Loucy (cell line): ENCODE measurements around the gene KPNB1.
A peak's percentile ranks its signal among the peaks of the same experiment; 100 is the strongest.

Experiments
- H2AFZ ChIP-seq: fragments of 200-600 bp; sonication (generic); 2 replicates; pipeline ENCODE4 v1.6.0; 2016; ENCODE audit warnings: antibody characterized with exemption, mild to moderate bottlenecking, low read length, moderate library complexity
- H3F3A ChIP-seq: fragments of 200-600 bp; 2 replicates; pipeline ENCODE4 v1.6.0; 2016; ENCODE audit warnings: antibody characterized with exemption, low read depth, mild to moderate bottlenecking
- H3K27me3 ChIP-seq: fragments of 200-600 bp; sonication (generic); 2 replicates; pipeline ENCODE4 v1.6.1; 2014; ENCODE audit warnings: low read length, mild to moderate bottlenecking; ENCODE audit not compliant: insufficient read depth, poor library complexity, severe bottlenecking
- H3K36me3 ChIP-seq: fragments of 200-600 bp; sonication (generic); 2 replicates; pipeline ENCODE4 v1.6.1; 2016; ENCODE audit warnings: low read length; ENCODE audit not compliant: insufficient read depth
- H3K4me1 ChIP-seq: fragments of 200-600 bp; sonication (generic); 2 replicates; pipeline ENCODE4 v1.5.1; 2014; ENCODE audit warnings: low read length, mild to moderate bottlenecking; ENCODE audit not compliant: insufficient read depth, poor library complexity, severe bottlenecking
- H3K4me2 ChIP-seq: fragments of 200-600 bp; sonication (generic); 2 replicates; pipeline ENCODE4 v1.6.0; 2014; ENCODE audit warnings: antibody characterized with exemption, low read length, low read depth, mild to moderate bottlenecking; ENCODE audit not compliant: poor library complexity, severe bottlenecking
- H3K4me3 ChIP-seq: fragments of 200-600 bp; sonication (generic); 2 replicates; pipeline ENCODE4 v1.5.1; 2014; ENCODE audit warnings: low read length, mild to moderate bottlenecking, mixed read lengths; ENCODE audit not compliant: poor library complexity, severe bottlenecking
- H3K79me2 ChIP-seq: fragments of 200-600 bp; sonication (generic); 2 replicates; pipeline ENCODE4 v1.6.1; 2014; ENCODE audit warnings: low read length; ENCODE audit not compliant: insufficient read depth
- H3K9ac ChIP-seq: fragments of 200-600 bp; sonication (generic); 2 replicates; pipeline ENCODE4 v1.6.0; 2014; ENCODE audit warnings: mild to moderate bottlenecking, low read depth, low read length, moderate library complexity; ENCODE audit not compliant: poor library complexity, severe bottlenecking
- H3K9me2 ChIP-seq: fragments of 200-600 bp; sonication (generic); replicated peaks from 2 replicates; pipeline ENCODE4 v1.6.1; 2016; ENCODE audit warnings: low read depth, low read length, mixed read lengths
- H3K9me3 ChIP-seq: fragments of 200-600 bp; sonication (generic); 2 replicates; pipeline ENCODE4 v1.6.1; 2014; ENCODE audit warnings: mild to moderate bottlenecking, antibody characterized with exemption, low read length, low read depth; ENCODE audit not compliant: insufficient read depth
- H4K20me1 ChIP-seq: fragments of 200-600 bp; sonication (generic); 2 replicates; pipeline ENCODE4 v1.6.0; 2014; ENCODE audit warnings: antibody characterized with exemption, low read length, mild to moderate bottlenecking; ENCODE audit not compliant: insufficient read depth, poor library complexity, severe bottlenecking
- EZH2phosphoT487 ChIP-seq: fragments of 200-600 bp; IDR thresholded peaks from 2 replicates; pipeline ENCODE4 v1.6.1; 2018; ENCODE audit warnings: antibody characterized with exemption, mild to moderate bottlenecking, moderate library complexity, borderline replicate concordance
- TF ChIP-seq, protein P1 (sequence below): fragments of 200-600 bp; sonication (generic); conservative IDR thresholded peaks from 2 replicates; pipeline ENCODE4 v1.5.1; 2014; ENCODE audit warnings: mild to moderate bottlenecking, antibody characterized with exemption, low read length

KPNB1 gene

DNA sequence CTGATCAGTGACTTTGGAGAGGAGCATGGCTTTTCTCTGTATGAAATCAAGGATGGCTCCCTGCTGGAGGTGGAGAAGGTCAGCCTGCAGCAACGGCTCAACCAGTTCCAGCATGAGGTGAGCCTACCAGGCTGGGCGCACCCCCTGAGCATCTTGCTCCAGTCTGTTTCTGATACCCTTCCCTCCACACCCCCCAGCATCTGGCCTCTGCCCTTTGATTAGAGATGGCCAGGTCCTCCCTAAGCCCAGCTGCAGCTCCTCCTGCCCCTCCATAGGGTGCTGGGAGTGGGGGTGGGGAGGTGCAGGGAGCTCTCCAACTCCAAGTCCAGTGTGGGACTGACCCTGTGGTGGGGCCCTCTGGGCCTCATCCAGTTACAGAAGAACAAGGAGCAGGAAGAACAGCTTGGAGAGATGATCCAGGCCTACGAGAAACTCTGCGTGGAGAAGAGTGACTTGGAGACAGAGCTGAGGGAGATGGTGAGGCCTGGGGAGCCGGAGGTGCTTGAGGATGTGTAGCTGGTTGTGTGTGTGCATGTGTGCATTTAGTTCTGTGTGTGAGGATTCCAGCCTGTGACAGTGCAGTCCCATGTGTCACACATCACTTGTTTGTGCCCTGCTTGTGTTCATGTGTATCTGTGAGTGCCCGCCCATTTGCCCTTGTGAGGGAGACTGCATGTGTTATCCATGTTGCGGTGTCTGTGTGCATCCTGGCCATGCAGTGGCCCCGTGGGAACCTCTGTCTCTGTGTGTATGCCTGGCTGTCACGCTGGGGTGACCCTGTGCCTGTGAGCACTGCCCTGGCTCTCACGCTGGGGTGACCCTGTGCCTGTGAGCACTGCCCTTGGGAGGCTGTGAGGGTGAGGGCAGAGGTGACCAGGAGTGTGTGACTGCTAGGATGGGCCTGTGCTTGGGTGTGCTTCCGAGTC lies 47.3 kb downstream of the KPNB1 start:
- peaks cover 25% of the 10 kb centered on the region for H3K4me1 ChIP-seq
- H3K9me3 ChIP-seq, result no peaks in the 10 kb centered on the region
- H3F3A ChIP-seq, result no peaks in the 10 kb centered on the region; the same call in 1 of the 2 replicates
- H3K4me3 ChIP-seq, result no peak overlapping the region
- no peak overlapping the region for H3K9ac ChIP-seq
- no peak overlapping the region for H2AFZ ChIP-seq
- H3K27me3 ChIP-seq, result no peaks in the 10 kb centered on the region
- no peak for TF ChIP-seq EZH2phosphoT487
- TF ChIP-seq, protein P1, sequence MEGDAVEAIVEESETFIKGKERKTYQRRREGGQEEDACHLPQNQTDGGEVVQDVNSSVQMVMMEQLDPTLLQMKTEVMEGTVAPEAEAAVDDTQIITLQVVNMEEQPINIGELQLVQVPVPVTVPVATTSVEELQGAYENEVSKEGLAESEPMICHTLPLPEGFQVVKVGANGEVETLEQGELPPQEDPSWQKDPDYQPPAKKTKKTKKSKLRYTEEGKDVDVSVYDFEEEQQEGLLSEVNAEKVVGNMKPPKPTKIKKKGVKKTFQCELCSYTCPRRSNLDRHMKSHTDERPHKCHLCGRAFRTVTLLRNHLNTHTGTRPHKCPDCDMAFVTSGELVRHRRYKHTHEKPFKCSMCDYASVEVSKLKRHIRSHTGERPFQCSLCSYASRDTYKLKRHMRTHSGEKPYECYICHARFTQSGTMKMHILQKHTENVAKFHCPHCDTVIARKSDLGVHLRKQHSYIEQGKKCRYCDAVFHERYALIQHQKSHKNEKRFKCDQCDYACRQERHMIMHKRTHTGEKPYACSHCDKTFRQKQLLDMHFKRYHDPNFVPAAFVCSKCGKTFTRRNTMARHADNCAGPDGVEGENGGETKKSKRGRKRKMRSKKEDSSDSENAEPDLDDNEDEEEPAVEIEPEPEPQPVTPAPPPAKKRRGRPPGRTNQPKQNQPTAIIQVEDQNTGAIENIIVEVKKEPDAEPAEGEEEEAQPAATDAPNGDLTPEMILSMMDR, result no peak
- no peaks in the 10 kb centered on the region for H3K36me3 ChIP-seq
- no peaks in the 10 kb centered on the region for H3K79me2 ChIP-seq
- no peaks in the 10 kb centered on the region for H4K20me1 ChIP-seq
- H3K4me2 ChIP-seq, result peak overlapping the region; percentile 10
- H3K9me2 ChIP-seq, result no peaks in the 10 kb centered on the region

DNA sequence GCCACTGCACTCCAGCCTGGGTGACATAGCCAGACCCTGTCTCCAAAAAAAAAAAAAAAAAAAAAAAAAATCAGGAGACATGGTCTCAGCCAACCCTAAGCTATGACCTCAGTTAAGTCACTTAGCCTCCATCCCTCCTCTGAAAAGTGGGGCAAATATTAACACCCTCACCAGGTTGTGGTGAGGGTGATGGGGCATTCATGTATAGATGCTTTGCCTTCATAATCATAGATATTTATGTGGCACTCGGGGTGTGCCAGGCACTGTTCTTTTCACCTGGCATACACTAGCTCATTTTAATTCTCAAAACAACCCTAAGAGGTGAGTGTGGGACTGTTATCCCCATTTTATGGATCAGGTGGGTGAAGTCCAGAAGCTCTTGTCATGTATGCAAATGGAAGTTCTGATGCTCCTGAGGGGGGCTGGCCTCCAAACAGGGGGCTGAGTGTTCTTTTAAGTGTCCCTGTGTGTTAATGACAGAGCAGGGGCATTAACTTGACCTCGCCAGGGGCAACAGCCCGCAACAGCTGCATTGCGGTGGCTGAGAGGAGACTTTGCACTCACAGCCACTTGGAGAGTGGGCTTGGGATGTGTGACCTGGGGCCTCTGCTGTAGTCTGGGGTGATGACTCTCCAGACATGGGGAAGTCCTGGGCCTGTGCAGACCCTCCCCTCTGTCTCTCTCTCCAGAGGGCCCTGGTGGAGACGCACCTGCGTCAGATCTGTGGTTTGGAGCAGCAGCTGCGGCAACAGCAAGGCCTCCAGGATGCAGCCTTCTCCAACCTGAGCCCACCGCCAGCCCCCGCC lies 48.4 kb downstream of the KPNB1 start:
- Histone ChIP-seq H3F3A (no peaks in the 10 kb centered on the region; the same call in 1 of the 2 replicates), H4K20me1 (no peaks in the 10 kb centered on the region), H3K9me2 (no peaks in the 10 kb centered on the region), H3K36me3 (no peaks in the 10 kb centered on the region), H3K9me3 (no peaks in the 10 kb centered on the region), H3K4me1 (peaks cover 25% of the 10 kb centered on the region), H3K79me2 (no peaks in the 10 kb centered on the region), H3K9ac (no peak overlapping the region), H3K4me2 (no peak overlapping the region), H2AFZ (no peak overlapping the region), H3K4me3 (no peak overlapping the region), H3K27me3 (no peaks in the 10 kb centered on the region)
- TF ChIP-seq EZH2phosphoT487, result no peak
- TF ChIP-seq, protein P1, result no peak

DNA sequence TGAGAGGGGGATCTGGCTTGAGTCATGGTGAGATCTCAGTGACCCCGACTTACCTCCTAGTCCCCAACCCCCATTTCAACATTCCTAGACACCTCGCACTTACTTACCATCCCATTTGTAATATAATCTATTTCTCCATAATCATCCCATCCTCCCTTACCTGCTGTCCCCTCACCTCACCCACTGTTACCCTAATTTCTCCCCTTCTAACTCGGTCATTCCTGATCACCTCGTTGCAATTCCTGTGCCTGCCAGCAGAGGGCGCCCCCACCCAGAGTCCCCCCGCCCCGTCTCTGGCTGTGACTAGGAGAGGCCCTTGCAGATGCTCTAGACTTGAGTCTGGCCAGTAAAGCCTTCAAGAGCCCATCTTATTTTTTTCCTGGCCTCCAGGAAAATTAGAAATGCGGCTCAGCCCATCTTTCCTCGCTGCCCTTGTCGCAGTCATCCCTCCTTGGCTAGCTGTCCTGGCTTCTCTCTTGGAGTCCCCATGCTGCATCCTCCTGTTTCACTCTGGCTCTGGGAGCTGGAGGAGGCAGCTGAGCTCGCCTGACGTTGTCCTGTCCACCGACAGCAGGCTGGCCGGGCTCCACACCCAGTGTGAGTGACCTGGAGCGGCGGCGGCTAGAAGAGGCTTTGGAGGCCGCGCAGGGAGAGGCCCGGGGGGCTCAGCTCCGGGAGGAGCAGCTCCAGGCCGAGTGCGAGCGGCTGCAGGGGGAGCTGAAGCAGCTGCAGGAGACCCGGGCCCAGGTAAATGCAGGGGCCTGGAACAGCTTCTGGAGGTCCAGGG lies 49.2 kb downstream of the KPNB1 start:
- H3K9me3 ChIP-seq, result no peaks in the 10 kb centered on the region
- H4K20me1 ChIP-seq, result no peaks in the 10 kb centered on the region
- no peak overlapping the region for H3K4me3 ChIP-seq
- H3K27me3 ChIP-seq, result no peaks in the 10 kb centered on the region
- H3K9ac ChIP-seq, result no peak overlapping the region
- TF ChIP-seq, protein P1, result peak; percentile 99
- no peak for TF ChIP-seq EZH2phosphoT487
- H3K36me3 ChIP-seq, result no peaks in the 10 kb centered on the region
- H2AFZ ChIP-seq, result no peak overlapping the region
- peaks cover 31% of the 10 kb centered on the region for H3K4me1 ChIP-seq
- H3K79me2 ChIP-seq, result no peaks in the 10 kb centered on the region
- no peaks in the 10 kb centered on the region; the same call in 1 of the 2 replicates for H3F3A ChIP-seq
- no peaks in the 10 kb centered on the region for H3K9me2 ChIP-seq
- H3K4me2 ChIP-seq, result no peak overlapping the region
